Tibial artery (tissue), 4 donors: ENCODE results near the gene PCDHB2.
"Not testable (repeated sequence)": the region's sequence is repeated elsewhere in the genome, so short reads cannot be mapped to it uniquely, and the experiment has no call there.

Experiments
- DNase-seq, 2 donors: peaks; one replicate each; pipeline ENCODE4 v3.0.0-alpha.2; 2019
- H3K27ac ChIP-seq, 2 donors: fragments of 200-600 bp; sonication (generic) in 1 of 2; 1 replicate in 1 of 2; 2 replicates in 1 of 2; pipeline ENCODE4 v1.5.1; 2018 to 2019; ENCODE audit warnings: mild to moderate bottlenecking in 1 of 2
- H3K27me3 ChIP-seq, 2 donors: fragments of 200-600 bp; sonication (generic) in 1 of 2; one replicate each; pipeline versions ENCODE4 v1.5.1 to v1.6.0; 2016 to 2019
- H3K36me3 ChIP-seq, 3 donors: fragments of 200-600 bp; sonication (generic) in 2 of 3; one replicate each; pipeline ENCODE4 v1.5.1; 2016 to 2019; ENCODE audit warnings: mild to moderate bottlenecking in 2 of 3
- H3K4me1 ChIP-seq, 4 donors: fragments of 200-600 bp; sonication (generic) in 2 of 4; 1 replicate in 3 of 4; 2 replicates in 1 of 4; pipeline ENCODE4 v1.5.1; 2016 to 2019
- H3K4me3 ChIP-seq, 2 donors: fragments of 200-600 bp; sonication (generic) in 1 of 2; 1 replicate in 1 of 2; 2 replicates in 1 of 2; pipeline ENCODE4 v1.5.1; 2018 to 2019; ENCODE audit warnings: mild to moderate bottlenecking in 2 of 2
- H3K9me3 ChIP-seq, 3 donors: fragments of 200-600 bp; sonication (generic) in 1 of 3; one replicate each; pipeline ENCODE4 v1.5.1; 2016 to 2019
- intact Hi-C: fragments of 100-400 bp; cut with DNase I; formaldehyde crosslinking; loops from one replicate; pipeline ENCODE4 v1.15.0; 2023; ENCODE audit warnings: low total_unique reads
- TF ChIP-seq, protein P1 (sequence below), 2 experiments: fragments of 200-600 bp in 1 of 2; fragments of 450-650 bp in 1 of 2; IDR thresholded peaks; one replicate each; pipeline ENCODE4 v1.5.1; 2017 to 2019; ENCODE audit warnings: antibody characterized with exemption in 2 of 2, mild to moderate bottlenecking in 1 of 2, moderate library complexity in 1 of 2

PCDHB2 gene

DNA sequence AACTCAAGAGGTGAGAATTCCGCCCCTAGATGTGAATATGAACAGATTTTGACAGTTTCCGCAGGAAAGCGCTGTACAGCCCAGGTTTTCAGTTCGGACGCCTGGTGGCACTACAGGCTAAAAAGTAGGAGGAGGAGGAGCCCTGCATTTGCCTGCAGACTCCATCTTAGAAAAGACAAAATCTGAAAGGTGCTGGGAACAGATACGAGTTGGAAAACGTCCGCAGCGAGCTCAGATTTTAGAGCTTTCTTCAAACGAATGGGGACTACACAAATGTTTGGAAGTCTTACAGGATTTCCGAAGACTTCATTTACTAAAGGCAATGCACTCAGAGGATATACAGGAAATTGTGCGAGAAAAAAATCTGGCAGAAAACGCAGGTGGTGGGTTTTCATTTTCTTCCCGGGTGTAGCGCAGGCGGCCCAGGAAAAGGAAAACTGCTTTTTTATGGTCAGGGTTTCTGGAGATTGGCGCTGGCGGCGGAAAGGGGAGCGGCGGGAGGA lies 9.9 kb upstream of the PCDHB2 start:
- DNase-seq: peak in 1 of 2 donors; percentile 74
- intact Hi-C loops: no loop called here
- H3K4me1 ChIP-seq: no peaks in the 10 kb centered on the region
- H3K4me3 ChIP-seq: peak overlapping the region; percentile 53 to 56
- TF ChIP-seq, protein P1, sequence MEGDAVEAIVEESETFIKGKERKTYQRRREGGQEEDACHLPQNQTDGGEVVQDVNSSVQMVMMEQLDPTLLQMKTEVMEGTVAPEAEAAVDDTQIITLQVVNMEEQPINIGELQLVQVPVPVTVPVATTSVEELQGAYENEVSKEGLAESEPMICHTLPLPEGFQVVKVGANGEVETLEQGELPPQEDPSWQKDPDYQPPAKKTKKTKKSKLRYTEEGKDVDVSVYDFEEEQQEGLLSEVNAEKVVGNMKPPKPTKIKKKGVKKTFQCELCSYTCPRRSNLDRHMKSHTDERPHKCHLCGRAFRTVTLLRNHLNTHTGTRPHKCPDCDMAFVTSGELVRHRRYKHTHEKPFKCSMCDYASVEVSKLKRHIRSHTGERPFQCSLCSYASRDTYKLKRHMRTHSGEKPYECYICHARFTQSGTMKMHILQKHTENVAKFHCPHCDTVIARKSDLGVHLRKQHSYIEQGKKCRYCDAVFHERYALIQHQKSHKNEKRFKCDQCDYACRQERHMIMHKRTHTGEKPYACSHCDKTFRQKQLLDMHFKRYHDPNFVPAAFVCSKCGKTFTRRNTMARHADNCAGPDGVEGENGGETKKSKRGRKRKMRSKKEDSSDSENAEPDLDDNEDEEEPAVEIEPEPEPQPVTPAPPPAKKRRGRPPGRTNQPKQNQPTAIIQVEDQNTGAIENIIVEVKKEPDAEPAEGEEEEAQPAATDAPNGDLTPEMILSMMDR (IDR thresholded peaks at IDR 0.05): peak; percentile 25 to 42
- peaks cover 0 to 3% of the 10 kb centered on the region in 2 donors for H3K27me3 ChIP-seq
- no peaks in the 10 kb centered on the region for H3K36me3 ChIP-seq
- peaks cover 0 to 22% (median 15%) of the 10 kb centered on the region in 3 donors for H3K9me3 ChIP-seq
- H3K27ac ChIP-seq: peak overlapping the region in 1 of 2 donors; percentile 73

DNA sequence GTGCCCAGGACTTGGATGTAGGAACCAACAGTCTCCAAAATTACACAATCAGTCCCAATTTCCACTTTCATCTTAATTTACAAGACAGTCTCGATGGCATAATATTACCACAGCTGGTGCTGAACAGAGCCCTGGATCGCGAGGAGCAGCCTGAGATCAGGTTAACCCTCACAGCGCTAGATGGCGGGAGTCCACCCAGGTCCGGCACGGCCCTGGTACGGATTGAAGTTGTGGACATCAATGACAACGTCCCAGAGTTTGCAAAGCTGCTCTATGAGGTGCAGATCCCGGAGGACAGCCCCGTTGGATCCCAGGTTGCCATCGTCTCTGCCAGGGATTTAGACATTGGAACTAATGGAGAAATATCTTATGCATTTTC lies 837 bp downstream of the PCDHB2 start:
- Histone ChIP-seq H3K4me1 (no peaks in the 10 kb centered on the region), H3K4me3 (peak overlapping the region in 1 of 2 donors; percentile 29), H3K36me3 (peaks cover 0 to 3% (median 0%) of the 10 kb centered on the region in 3 donors), H3K9me3 (peaks cover 6 to 81% (median 46%) of the 10 kb centered on the region in 3 donors), H3K27ac (no peak overlapping the region), H3K27me3 (peaks cover 0 to 4% of the 10 kb centered on the region in 2 donors)
- no peak for DNase-seq
- intact Hi-C loops: no loop called here
- TF ChIP-seq, protein P1 (IDR thresholded peaks at IDR 0.05): no peak

DNA sequence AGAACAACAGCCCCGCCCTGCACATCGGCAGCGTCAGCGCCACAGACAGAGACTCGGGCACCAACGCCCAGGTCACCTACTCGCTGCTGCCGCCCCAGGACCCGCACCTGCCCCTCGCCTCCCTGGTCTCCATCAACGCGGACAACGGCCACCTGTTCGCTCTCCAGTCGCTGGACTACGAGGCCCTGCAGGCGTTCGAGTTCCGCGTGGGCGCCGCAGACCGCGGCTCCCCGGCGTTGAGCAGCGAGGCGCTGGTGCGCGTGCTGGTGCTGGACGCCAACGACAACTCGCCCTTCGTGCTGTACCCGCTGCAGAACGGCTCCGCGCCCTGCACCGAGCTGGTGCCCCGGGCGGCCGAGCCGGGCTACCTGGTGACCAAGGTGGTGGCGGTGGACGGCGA lies 1.8 kb downstream of the PCDHB2 start:
- intact Hi-C loops, H3K27me3 ChIP-seq, H3K4me3 ChIP-seq, H3K4me1 ChIP-seq, DNase-seq, H3K27ac ChIP-seq, H3K36me3 ChIP-seq: not testable (repeated sequence)
- peaks cover 10 to 83% (median 49%) of the 10 kb centered on the region in 3 donors for H3K9me3 ChIP-seq

DNA sequence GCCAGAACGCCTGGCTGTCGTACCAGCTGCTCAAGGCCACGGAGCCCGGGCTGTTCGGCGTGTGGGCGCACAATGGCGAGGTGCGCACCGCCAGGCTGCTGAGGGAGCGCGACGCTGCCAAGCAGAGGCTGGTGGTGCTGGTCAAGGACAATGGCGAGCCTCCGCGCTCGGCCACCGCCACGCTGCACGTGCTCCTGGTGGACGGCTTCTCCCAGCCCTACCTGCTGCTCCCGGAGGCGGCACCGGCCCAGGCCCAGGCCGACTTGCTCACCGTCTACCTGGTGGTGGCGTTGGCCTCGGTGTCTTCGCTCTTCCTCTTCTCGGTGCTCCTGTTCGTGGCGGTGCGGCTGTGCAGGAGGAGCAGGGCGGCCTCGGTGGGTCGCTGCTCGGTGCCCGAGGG lies 2.2 kb downstream of the PCDHB2 start:
- H3K36me3 ChIP-seq, H3K27me3 ChIP-seq, intact Hi-C loops, H3K27ac ChIP-seq, H3K4me1 ChIP-seq, DNase-seq, H3K4me3 ChIP-seq: not testable (repeated sequence)
- peaks cover 10 to 87% (median 51%) of the 10 kb centered on the region in 3 donors for H3K9me3 ChIP-seq

DNA sequence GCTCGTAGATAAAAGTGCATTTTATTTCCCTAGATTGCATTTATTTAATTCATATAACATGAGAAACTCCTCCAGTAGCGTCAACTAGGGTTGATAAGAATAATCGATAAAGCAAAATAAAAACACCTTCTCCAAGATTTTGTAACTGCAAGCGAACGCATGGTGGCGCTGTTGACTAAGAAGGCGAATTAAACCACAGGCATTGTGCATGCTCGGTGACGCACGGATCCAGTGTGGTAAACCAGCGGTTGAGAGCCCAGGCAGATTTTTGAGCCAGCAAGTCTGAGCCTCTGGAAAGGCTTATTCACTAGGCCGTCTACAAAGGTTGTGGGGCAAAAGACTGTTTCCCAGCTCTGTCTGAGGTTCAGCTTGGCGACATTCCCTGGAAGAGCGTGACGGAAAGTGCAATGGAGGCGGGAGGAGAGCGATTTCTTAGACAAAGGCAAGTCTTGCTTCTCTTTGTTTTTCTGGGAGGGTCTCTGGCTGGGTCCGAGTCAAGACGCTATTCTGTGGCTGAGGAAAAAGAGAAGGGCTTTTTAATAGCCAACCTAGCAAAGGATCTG lies 5.9 kb downstream of the PCDHB2 start, which contains the start of gene PCDHB3:
Gene PCDHB3 (plus strand): TSS at position 231 of the 563 bp plus-strand sequence. CDS start 177 bp downstream, at position 408.
- TF ChIP-seq, protein P1 (IDR thresholded peaks at IDR 0.05): peak in 1 of 2 experiments; percentile 8
- Histone ChIP-seq H3K27me3 (no peaks in the 10 kb centered on the region), H3K4me3 (peak within 1 kb of the TSS in 1 of 2 donors; percentile 18), H3K9me3 (peaks cover 6 to 68% (median 53%) of the 10 kb centered on the region in 3 donors), H3K4me1 (no peaks in the 10 kb centered on the region), H3K27ac (no peak within 1 kb of the TSS), H3K36me3 (no peaks in the 10 kb centered on the region)
- DNase-seq: no peak
- intact Hi-C loops: no loop called here

DNA sequence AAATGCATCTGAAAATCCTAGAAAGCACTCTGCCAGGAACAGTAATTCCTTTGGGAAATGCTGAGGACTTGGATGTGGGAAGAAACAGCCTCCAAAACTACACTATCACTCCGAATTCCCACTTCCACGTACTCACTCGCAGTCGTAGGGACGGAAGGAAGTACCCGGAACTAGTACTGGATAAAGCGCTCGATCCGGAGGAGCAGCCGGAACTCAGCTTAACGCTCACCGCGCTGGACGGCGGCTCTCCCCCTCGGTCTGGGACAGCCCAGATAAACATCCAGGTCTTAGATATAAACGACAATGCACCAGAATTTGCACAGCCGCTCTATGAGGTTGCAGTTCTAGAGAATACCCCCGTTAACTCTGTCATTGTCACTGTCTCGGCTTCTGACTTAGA lies 6.6 kb downstream of the PCDHB2 start:
- H3K4me3 ChIP-seq: peak overlapping the region in 1 of 2 donors; percentile 18
- peaks cover 6 to 66% (median 46%) of the 10 kb centered on the region in 3 donors for H3K9me3 ChIP-seq
- H3K27ac ChIP-seq: no peak overlapping the region
- intact Hi-C loops: no loop called here
- H3K36me3 ChIP-seq: no peaks in the 10 kb centered on the region
- H3K4me1 ChIP-seq: no peaks in the 10 kb centered on the region
- DNase-seq: no peak
- TF ChIP-seq, protein P1 (IDR thresholded peaks at IDR 0.05): no peak
- no peaks in the 10 kb centered on the region for H3K27me3 ChIP-seq

DNA sequence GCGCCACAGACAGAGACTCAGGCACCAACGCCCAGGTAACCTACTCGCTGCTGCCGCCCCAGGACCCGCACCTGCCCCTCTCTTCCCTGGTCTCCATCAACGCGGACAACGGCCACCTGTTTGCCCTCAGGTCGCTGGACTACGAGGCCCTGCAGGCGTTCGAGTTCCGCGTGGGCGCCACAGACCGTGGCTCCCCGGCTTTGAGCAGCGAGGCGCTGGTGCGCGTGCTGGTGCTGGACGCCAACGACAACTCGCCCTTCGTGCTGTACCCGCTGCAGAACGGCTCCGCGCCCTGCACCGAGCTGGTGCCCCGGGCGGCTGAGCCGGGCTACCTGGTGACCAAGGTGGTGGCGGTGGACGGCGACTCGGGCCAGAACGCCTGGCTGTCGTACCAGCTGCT lies 7.7 kb downstream of the PCDHB2 start:
- intact Hi-C loops: not testable (repeated sequence)

DNA sequence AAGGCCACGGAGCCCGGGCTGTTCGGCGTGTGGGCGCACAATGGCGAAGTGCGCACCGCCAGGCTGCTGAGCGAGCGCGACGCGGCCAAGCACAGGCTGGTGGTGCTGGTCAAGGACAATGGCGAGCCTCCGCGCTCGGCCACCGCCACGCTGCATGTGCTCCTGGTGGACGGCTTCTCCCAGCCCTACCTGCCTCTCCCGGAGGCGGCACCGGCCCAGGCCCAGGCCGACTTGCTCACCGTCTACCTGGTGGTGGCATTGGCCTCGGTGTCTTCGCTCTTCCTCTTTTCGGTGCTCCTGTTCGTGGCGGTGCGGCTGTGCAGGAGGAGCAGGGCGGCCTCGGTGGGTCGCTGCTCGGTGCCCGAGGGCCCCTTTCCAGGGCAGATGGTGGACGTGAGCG lies 8.1 kb downstream of the PCDHB2 start:
- H3K9me3 ChIP-seq: peaks cover 6 to 63% (median 43%) of the 10 kb centered on the region in 3 donors
- H3K36me3 ChIP-seq, H3K4me3 ChIP-seq, H3K27ac ChIP-seq, H3K4me1 ChIP-seq, H3K27me3 ChIP-seq, DNase-seq, intact Hi-C loops: not testable (repeated sequence)

More for the DNA sequence above, 7.7 kb downstream of the PCDHB2 start:
- H3K27me3 ChIP-seq, H3K4me3 ChIP-seq, DNase-seq, H3K4me1 ChIP-seq, H3K27ac ChIP-seq, H3K36me3 ChIP-seq: not testable (repeated sequence)
- H3K9me3 ChIP-seq: peaks cover 6 to 63% (median 43%) of the 10 kb centered on the region in 3 donors
